ENCODE results near the gene CSNK1A1. TPM values are rescaled to one million over a fixed set of nuclear protein-coding genes. Genes with fewer than 3 reads are reported as not detected.
A peak's percentile ranks its signal among the peaks of the same experiment; 100 is the strongest.

CSNK1A1 gene
- polyA plus RNA-seq, 1 of the 3 experiments (the other 2 are of a cell fraction) = 70.7 TPM

- H3K4me2 ChIP-seq = no peak overlapping the region
- H2AFZ ChIP-seq (ENCODE audit: low read depth) = no peak overlapping the region
- H3K9ac ChIP-seq = no peak overlapping the region
- POLR2A ChIA-PET = no interaction called here
- no peak overlapping the region for H3K4me3 ChIP-seq (ENCODE audit: low read depth in 2 of 2, low read length in 1 of 2)
- no peaks in the 10 kb centered on the region for H3K27me3 ChIP-seq (ENCODE audit: insufficient read depth)
- 92% methylated on average over 5 of the region's 5 CpGs for WGBS (ENCODE audit: low lambda C conversion rate)
- peaks cover 8% of the 10 kb centered on the region for H3F3A ChIP-seq (replicated peaks; ENCODE audit: insufficient read depth)
- CTCF ChIA-PET = interaction anchor here (3.9 kb wide), 1 partner anchor 18 kb away, joined by 16 read pairs; no protein-coding TSS in a partner anchor
- H3K27ac ChIP-seq (ENCODE audit: low read depth in 2 of 2, low read length in 1 of 2) = no peak overlapping the region
- no peaks in the 10 kb centered on the region for H3K36me3 ChIP-seq (replicated peaks in 1 of 2; ENCODE audit: control insufficient read depth in 1 of 2, insufficient read depth in 2 of 2, low read length in 1 of 2)
- no peaks in the 10 kb centered on the region for H4K20me1 ChIP-seq (ENCODE audit: insufficient read depth)
- H3K79me2 ChIP-seq (ENCODE audit: insufficient read depth) = no peaks in the 10 kb centered on the region
- TF ChIP-seq NFIC (IDR thresholded peaks at IDR 0.05; ENCODE audit: borderline replicate concordance) = no peak
- no peak for TF ChIP-seq TEAD4 (IDR thresholded peaks at IDR 0.05; ENCODE audit: borderline replicate concordance, insufficient read depth)
- no peak for TF ChIP-seq RCOR1 (IDR thresholded peaks at IDR 0.05; ENCODE audit: low read length)
- H3K9me2 ChIP-seq = no peaks in the 10 kb centered on the region
- no peaks in the 10 kb centered on the region for H3K9me3 ChIP-seq
- peaks cover 5 to 8% of the 10 kb centered on the region in 2 experiments; a peak in 3 of 4 replicates for H3K4me1 ChIP-seq (ENCODE audit: control insufficient read depth in 1 of 2, insufficient read depth in 2 of 2, low read depth in 1 of 2, low read length in 1 of 2)
- no peak for DNase-seq
These were observed 91.3 kb downstream of the CSNK1A1 start for GRCh38 chr5:149459891-149460290.

GRCh38 chr5:149457393-149457763 is 93.9 kb downstream of the CSNK1A1 start:
- Histone ChIP-seq H2AFZ (ENCODE audit: low read depth) (no peak overlapping the region), H3K4me3 (ENCODE audit: low read depth in 2 of 2, low read length in 1 of 2) (no peak overlapping the region), H3K36me3 (replicated peaks in 1 of 2; ENCODE audit: control insufficient read depth in 1 of 2, insufficient read depth in 2 of 2, low read length in 1 of 2) (no peaks in the 10 kb centered on the region), H3K9me3 (no peaks in the 10 kb centered on the region), H3K79me2 (ENCODE audit: insufficient read depth) (no peaks in the 10 kb centered on the region), H3K9ac (no peak overlapping the region), H4K20me1 (ENCODE audit: insufficient read depth) (no peaks in the 10 kb centered on the region), H3F3A (replicated peaks; ENCODE audit: insufficient read depth) (peaks cover 20% of the 10 kb centered on the region), H3K4me1 (ENCODE audit: control insufficient read depth in 1 of 2, insufficient read depth in 2 of 2, low read depth in 1 of 2, low read length in 1 of 2) (peaks cover 6 to 24% of the 10 kb centered on the region in 2 experiments; a peak in 3 of 4 replicates), H3K9me2 (no peaks in the 10 kb centered on the region), H3K27me3 (ENCODE audit: insufficient read depth) (no peaks in the 10 kb centered on the region), H3K27ac (ENCODE audit: low read depth in 2 of 2, low read length in 1 of 2) (peak overlapping the region in 1 of 2 experiments; percentile 68; a peak in 1 of 4 replicates), H3K4me2 (no peak overlapping the region)
- POLR2A ChIA-PET = no interaction called here
- no peak for DNase-seq
- 87% methylated on average over 4 of the region's 5 CpGs for WGBS (ENCODE audit: low lambda C conversion rate)
- CTCF ChIA-PET = interaction anchor here (2.2 to 3.9 kb wide), 2 partner anchors 15 to 29 kb away, joined by 5 to 16 read pairs; no protein-coding TSS in a partner anchor
- TF ChIP-seq IRF3 (IDR thresholded peaks at IDR 0.05; ENCODE audit: low read depth, low read length) = no peak

GRCh38 chr5:149456597-149457392 is 94.4 kb downstream of the CSNK1A1 start:
- CTCF ChIA-PET = interaction anchor here (2.0 to 3.9 kb wide), 3 partner anchors 9 to 30 kb away, joined by 5 to 16 read pairs (median 5); no protein-coding TSS in a partner anchor
- no peak overlapping the region for H3K4me2 ChIP-seq
- no peaks in the 10 kb centered on the region for H3K36me3 ChIP-seq (replicated peaks in 1 of 2; ENCODE audit: control insufficient read depth in 1 of 2, insufficient read depth in 2 of 2, low read length in 1 of 2)
- H2AFZ ChIP-seq (ENCODE audit: low read depth) = peak overlapping the region; percentile 48; the same call in 1 of the 2 replicates
- WGBS (ENCODE audit: low lambda C conversion rate) = 78% methylated on average over 6 of the region's 6 CpGs
- H3F3A ChIP-seq (replicated peaks; ENCODE audit: insufficient read depth) = peaks cover 23% of the 10 kb centered on the region
- peak overlapping the region in 1 of 2 experiments; percentile 68; a peak in 2 of 4 replicates for H3K27ac ChIP-seq (ENCODE audit: low read depth in 2 of 2, low read length in 1 of 2)
- H3K27me3 ChIP-seq (ENCODE audit: insufficient read depth) = no peaks in the 10 kb centered on the region
- H3K4me3 ChIP-seq (ENCODE audit: low read depth in 2 of 2, low read length in 1 of 2) = no peak overlapping the region
- H3K79me2 ChIP-seq (ENCODE audit: insufficient read depth) = no peaks in the 10 kb centered on the region
- H3K9ac ChIP-seq = no peak overlapping the region
- no peaks in the 10 kb centered on the region for H3K9me3 ChIP-seq
- no peaks in the 10 kb centered on the region for H3K9me2 ChIP-seq
- POLR2A ChIA-PET = no interaction called here
- peaks cover 12 to 30% of the 10 kb centered on the region in 2 experiments; a peak in 3 of 4 replicates for H3K4me1 ChIP-seq (ENCODE audit: control insufficient read depth in 1 of 2, insufficient read depth in 2 of 2, low read depth in 1 of 2, low read length in 1 of 2)
- peak; percentile 52 for DNase-seq
- H4K20me1 ChIP-seq (ENCODE audit: insufficient read depth) = no peaks in the 10 kb centered on the region
- TF ChIP-seq RXRA (IDR thresholded peaks at IDR 0.05; ENCODE audit: borderline replicate concordance, low read depth) (no peak), NFIC (IDR thresholded peaks at IDR 0.05; ENCODE audit: borderline replicate concordance) (no peak), SMC3 (IDR thresholded peaks at IDR 0.05; ENCODE audit: low read depth, low read length) (no peak), GATA2 (CRISPR knock-in tag; IDR thresholded peaks at IDR 0.05) (peak; percentile 61), MAX (IDR thresholded peaks at IDR 0.05; ENCODE audit: low read depth) (no peak), TEAD4 (IDR thresholded peaks at IDR 0.05; ENCODE audit: borderline replicate concordance, insufficient read depth) (no peak), POLR2AphosphoS5 (IDR thresholded peaks at IDR 0.05; ENCODE audit: low read depth, low read length) (no peak), RFX5 (IDR thresholded peaks at IDR 0.05; ENCODE audit: low read length) (no peak), PBX3 (IDR thresholded peaks at IDR 0.05) (no peak)

Measured in SK-N-SH (cell line).